Measurements from ENCODE around the gene GEMIN8. TPM values are rescaled to one million over a fixed set of nuclear protein-coding genes. Genes with fewer than 3 reads are reported as not detected.

GEMIN8 gene
- total and polyA plus RNA-seq, 2 donors (not counting 1 experiment from before 2014, with no cell fraction given): 20.6 to 26.1 TPM

DNA sequence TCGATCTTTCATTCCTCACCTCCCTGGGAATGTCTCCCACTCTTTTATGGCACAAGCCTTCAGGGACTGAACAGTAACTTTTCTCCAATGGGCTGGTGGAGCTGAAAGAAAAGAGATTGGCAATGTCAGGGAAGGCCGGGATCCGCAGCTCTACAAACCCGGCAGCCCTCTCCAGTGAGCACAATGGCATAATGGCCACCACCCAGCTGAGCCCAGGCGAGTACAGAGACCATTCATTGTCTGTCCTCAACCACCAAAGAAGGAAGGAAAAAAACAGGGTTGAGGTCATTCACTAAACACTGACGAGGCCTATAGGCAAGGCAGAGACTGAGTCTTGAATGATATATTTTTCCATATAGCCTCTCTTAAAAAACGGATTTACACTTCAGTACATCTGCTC is 3.6 kb downstream of the GEMIN8 start:
- H3K4me1 Mint-ChIP-seq: peaks cover 25% of the 10 kb centered on the region
- Histone ChIP-seq H3K36me3 (replicated peaks in 1 of 2; ENCODE audit: control extremely low read depth in 1 of 2, control insufficient read depth in 1 of 2, extremely low read depth in 1 of 2, insufficient read depth in 2 of 2, low read length in 1 of 2) (peaks cover 0 to 2% of the 10 kb centered on the region in 2 experiments), H3K79me2 (ENCODE audit: control insufficient read depth, insufficient read depth, low read length) (peaks cover 16% of the 10 kb centered on the region), H3K27ac (ENCODE audit: low read length in 2 of 2) (no peak overlapping the region), H3K4me2 (replicated peaks; ENCODE audit: low read depth, low read length, poor library complexity, severe bottlenecking) (no peak overlapping the region), H3K9me3 (ENCODE audit: control extremely low read depth in 1 of 3, control insufficient read depth in 2 of 3, insufficient read depth in 1 of 3, low read length in 2 of 3) (no peaks in the 10 kb centered on the region), H4K20me1 (ENCODE audit: control insufficient read depth, insufficient read depth, low read length, poor library complexity, severe bottlenecking) (no peaks in the 10 kb centered on the region), H3K4me3 (ENCODE audit: control extremely low read depth in 1 of 5, extremely low read depth in 1 of 5, insufficient read depth in 1 of 5, low read depth in 2 of 5, low read length in 4 of 5) (no peak overlapping the region), H3K9ac (ENCODE audit: low read length) (no peak overlapping the region), H3K27me3 (replicated peaks in 1 of 4; ENCODE audit: control extremely low read depth in 1 of 4, control insufficient read depth in 3 of 4, insufficient read depth in 4 of 4, low read length in 3 of 4) (no peaks in the 10 kb centered on the region), H2AFZ (ENCODE audit: insufficient read depth, low read depth, low read length, poor library complexity, severe bottlenecking) (no peak overlapping the region), H3K4me1 (ENCODE audit: control insufficient read depth in 2 of 2, insufficient read depth in 2 of 2, low read length in 2 of 2) (peaks cover 13 to 19% of the 10 kb centered on the region in 2 donors)
- CTCF ChIA-PET: interaction anchor here (1.1 to 2.6 kb wide), 2 partner anchors 14 to 518 kb away, joined by 3 to 10 read pairs; no protein-coding TSS in a partner anchor
- no peak overlapping the region for H3K4me3 Mint-ChIP-seq
- WGBS (ENCODE audit: insufficient coverage): 90% methylated on average over 2 of the region's 7 CpGs
- POLR2A ChIA-PET: no interaction called here
- H3K27ac Mint-ChIP-seq: no peak overlapping the region
- TF ChIP-seq, protein P1, sequence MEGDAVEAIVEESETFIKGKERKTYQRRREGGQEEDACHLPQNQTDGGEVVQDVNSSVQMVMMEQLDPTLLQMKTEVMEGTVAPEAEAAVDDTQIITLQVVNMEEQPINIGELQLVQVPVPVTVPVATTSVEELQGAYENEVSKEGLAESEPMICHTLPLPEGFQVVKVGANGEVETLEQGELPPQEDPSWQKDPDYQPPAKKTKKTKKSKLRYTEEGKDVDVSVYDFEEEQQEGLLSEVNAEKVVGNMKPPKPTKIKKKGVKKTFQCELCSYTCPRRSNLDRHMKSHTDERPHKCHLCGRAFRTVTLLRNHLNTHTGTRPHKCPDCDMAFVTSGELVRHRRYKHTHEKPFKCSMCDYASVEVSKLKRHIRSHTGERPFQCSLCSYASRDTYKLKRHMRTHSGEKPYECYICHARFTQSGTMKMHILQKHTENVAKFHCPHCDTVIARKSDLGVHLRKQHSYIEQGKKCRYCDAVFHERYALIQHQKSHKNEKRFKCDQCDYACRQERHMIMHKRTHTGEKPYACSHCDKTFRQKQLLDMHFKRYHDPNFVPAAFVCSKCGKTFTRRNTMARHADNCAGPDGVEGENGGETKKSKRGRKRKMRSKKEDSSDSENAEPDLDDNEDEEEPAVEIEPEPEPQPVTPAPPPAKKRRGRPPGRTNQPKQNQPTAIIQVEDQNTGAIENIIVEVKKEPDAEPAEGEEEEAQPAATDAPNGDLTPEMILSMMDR (IDR thresholded peaks at IDR 0.05): no peak
- TF ChIP-seq EZH2 (IDR thresholded peaks at IDR 0.05; ENCODE audit: borderline replicate concordance, insufficient read depth, low read depth, low read length, poor library complexity, severe bottlenecking): no peak
- DNase-seq: no peak
- H3K9me3 Mint-ChIP-seq (ENCODE audit: insufficient read depth): no peaks in the 10 kb centered on the region
- ATAC-seq (ENCODE audit: low read depth): no peak
- intact Hi-C loops (cut with micrococcal nuclease): no loop called here
- no peaks in the 10 kb centered on the region for H3K27me3 Mint-ChIP-seq

DNA sequence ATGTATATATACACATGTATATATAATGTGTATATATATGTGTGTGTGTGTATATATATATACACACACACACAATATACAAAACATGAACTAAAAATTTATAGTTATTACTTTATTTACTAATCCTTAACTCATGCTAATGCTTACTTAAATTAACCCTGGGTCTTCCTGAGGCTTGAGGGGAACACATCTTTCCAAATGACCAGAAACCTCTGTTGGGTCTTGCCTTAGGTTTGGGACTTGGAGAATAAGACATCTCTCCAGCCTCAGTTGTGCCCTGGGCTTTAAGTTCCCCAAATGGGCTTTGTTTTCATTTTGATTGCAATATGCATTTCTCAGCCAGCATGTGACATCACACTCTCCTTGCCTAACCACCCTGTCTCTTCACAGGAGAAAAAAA is 7.7 kb downstream of the GEMIN8 start:
- Histone ChIP-seq H3K4me2 (replicated peaks; ENCODE audit: low read depth, low read length, poor library complexity, severe bottlenecking) (no peak overlapping the region), H3K27me3 (replicated peaks in 1 of 4; ENCODE audit: control extremely low read depth in 1 of 4, control insufficient read depth in 3 of 4, insufficient read depth in 4 of 4, low read length in 3 of 4) (no peaks in the 10 kb centered on the region), H4K20me1 (ENCODE audit: control insufficient read depth, insufficient read depth, low read length, poor library complexity, severe bottlenecking) (no peaks in the 10 kb centered on the region), H3K79me2 (ENCODE audit: control insufficient read depth, insufficient read depth, low read length) (peaks cover 8% of the 10 kb centered on the region), H3K4me3 (ENCODE audit: control extremely low read depth in 1 of 5, extremely low read depth in 1 of 5, insufficient read depth in 1 of 5, low read depth in 2 of 5, low read length in 4 of 5) (no peak overlapping the region), H3K36me3 (replicated peaks in 1 of 2; ENCODE audit: control extremely low read depth in 1 of 2, control insufficient read depth in 1 of 2, extremely low read depth in 1 of 2, insufficient read depth in 2 of 2, low read length in 1 of 2) (peaks cover 1 to 15% of the 10 kb centered on the region in 2 experiments), H3K9ac (ENCODE audit: low read length) (no peak overlapping the region), H3K9me3 (ENCODE audit: control extremely low read depth in 1 of 3, control insufficient read depth in 2 of 3, insufficient read depth in 1 of 3, low read length in 2 of 3) (no peaks in the 10 kb centered on the region), H2AFZ (ENCODE audit: insufficient read depth, low read depth, low read length, poor library complexity, severe bottlenecking) (no peak overlapping the region), H3K4me1 (ENCODE audit: control insufficient read depth in 2 of 2, insufficient read depth in 2 of 2, low read length in 2 of 2) (peaks cover 1 to 3% of the 10 kb centered on the region in 2 donors), H3K27ac (ENCODE audit: low read length in 2 of 2) (no peak overlapping the region)
- ChIA-PET POLR2A (no interaction called here), CTCF (no interaction called here)
- intact Hi-C loops (cut with micrococcal nuclease): no loop called here
- Mint-ChIP-seq H3K27me3 (no peaks in the 10 kb centered on the region), H3K27ac (no peak overlapping the region), H3K4me1 (peaks cover 4% of the 10 kb centered on the region), H3K9me3 (ENCODE audit: insufficient read depth) (no peaks in the 10 kb centered on the region), H3K4me3 (no peak overlapping the region)
- DNase-seq: no peak
- TF ChIP-seq, protein P1 (IDR thresholded peaks at IDR 0.05): no peak
- no peak for TF ChIP-seq EZH2 (IDR thresholded peaks at IDR 0.05; ENCODE audit: borderline replicate concordance, insufficient read depth, low read depth, low read length, poor library complexity, severe bottlenecking)
- ATAC-seq (ENCODE audit: low read depth): no peak
